DND-41 (cell line): Measurements from ENCODE around the gene ARHGAP45.

Experiments
- EZH2 ChIP-seq: IDR thresholded peaks from 3 replicates; pipeline ENCODE4 v1.6.1; 2012; ENCODE audit warnings: borderline replicate concordance, low read depth, mild to moderate bottlenecking, moderate library complexity, low read length, inconsistent platforms; ENCODE audit not compliant: severe bottlenecking
- TF ChIP-seq, protein P1 (sequence below): IDR thresholded peaks from 2 replicates; pipeline ENCODE4 v1.5.1; 2012; ENCODE audit warnings: borderline replicate concordance, low read length, moderate library complexity, mild to moderate bottlenecking; ENCODE audit not compliant: poor library complexity, severe bottlenecking; ENCODE audit errors: extremely low read depth

DNA sequence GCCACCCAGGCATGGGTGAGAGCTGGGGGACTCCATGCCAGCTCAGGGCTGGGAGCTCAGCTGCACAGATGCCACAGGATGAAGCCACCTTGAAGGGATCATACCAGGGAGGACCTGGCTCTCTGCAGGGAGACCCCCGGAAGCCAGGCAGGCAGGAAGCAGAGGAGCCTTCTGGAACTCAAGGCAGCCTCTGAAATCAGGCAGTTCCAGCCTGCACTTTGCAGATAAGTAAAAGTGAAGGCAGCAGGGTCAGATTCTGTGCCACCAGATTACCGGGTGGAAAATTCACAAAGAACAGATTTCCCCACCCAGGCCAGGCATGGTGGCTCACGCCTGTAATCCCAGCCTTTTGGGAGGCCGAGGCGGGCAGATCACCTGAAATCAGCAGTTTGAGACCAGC is 48.6 kb upstream of the ARHGAP45 start:
- no peak for TF ChIP-seq EZH2
- TF ChIP-seq, protein P1, sequence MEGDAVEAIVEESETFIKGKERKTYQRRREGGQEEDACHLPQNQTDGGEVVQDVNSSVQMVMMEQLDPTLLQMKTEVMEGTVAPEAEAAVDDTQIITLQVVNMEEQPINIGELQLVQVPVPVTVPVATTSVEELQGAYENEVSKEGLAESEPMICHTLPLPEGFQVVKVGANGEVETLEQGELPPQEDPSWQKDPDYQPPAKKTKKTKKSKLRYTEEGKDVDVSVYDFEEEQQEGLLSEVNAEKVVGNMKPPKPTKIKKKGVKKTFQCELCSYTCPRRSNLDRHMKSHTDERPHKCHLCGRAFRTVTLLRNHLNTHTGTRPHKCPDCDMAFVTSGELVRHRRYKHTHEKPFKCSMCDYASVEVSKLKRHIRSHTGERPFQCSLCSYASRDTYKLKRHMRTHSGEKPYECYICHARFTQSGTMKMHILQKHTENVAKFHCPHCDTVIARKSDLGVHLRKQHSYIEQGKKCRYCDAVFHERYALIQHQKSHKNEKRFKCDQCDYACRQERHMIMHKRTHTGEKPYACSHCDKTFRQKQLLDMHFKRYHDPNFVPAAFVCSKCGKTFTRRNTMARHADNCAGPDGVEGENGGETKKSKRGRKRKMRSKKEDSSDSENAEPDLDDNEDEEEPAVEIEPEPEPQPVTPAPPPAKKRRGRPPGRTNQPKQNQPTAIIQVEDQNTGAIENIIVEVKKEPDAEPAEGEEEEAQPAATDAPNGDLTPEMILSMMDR: no peak
